Breast epithelium (tissue), 4 donors: ENCODE data around the gene CHERP. TPM values are rescaled to one million over a fixed set of nuclear protein-coding genes. Genes with fewer than 3 reads are reported as not detected.
"Not testable (repeated sequence)": the region's sequence is repeated elsewhere in the genome, so short reads cannot be mapped to it uniquely, and the experiment has no call there.

ENCODE experiments used
- DNase-seq, 2 donors: peaks; one replicate each; pipeline ENCODE4 v3.0.0-alpha.2; 2019; ENCODE audit warnings: low spot score in 2 of 2
- H3K27ac ChIP-seq, 2 donors: fragments of 200-600 bp; sonication (generic) in 1 of 2; one replicate each; pipeline ENCODE4 v1.5.1; 2016 to 2019; ENCODE audit warnings: mild to moderate bottlenecking in 1 of 2
- H3K27me3 ChIP-seq, 2 donors: fragments of 200-600 bp; sonication (generic) in 1 of 2; one replicate each; pipeline versions ENCODE4 v1.5.1 to v1.6.0; 2017 to 2019; ENCODE audit warnings: control low read depth in 1 of 2, mild to moderate bottlenecking in 1 of 2
- H3K36me3 ChIP-seq: fragments of 200-600 bp; one replicate; pipeline ENCODE4 v1.5.1; 2019
- H3K4me1 ChIP-seq, 2 donors: fragments of 200-600 bp; sonication (generic); one replicate each; pipeline ENCODE4 v1.5.1; 2016 to 2019; ENCODE audit warnings: control low read depth in 1 of 2
- H3K4me3 ChIP-seq, 3 donors: fragments of 200-600 bp; sonication (generic); 1 replicate in 2 of 3; 2 replicates in 1 of 3; pipeline ENCODE4 v1.5.1; 2016 to 2019; ENCODE audit warnings: mild to moderate bottlenecking in 3 of 3, moderate library complexity in 2 of 3
- H3K9me3 ChIP-seq, 2 donors: fragments of 200-600 bp; sonication (generic) in 1 of 2; one replicate each; pipeline ENCODE4 v1.5.1; 2016 to 2019; ENCODE audit warnings: control low read depth in 1 of 2
- POLR2A ChIP-seq: fragments of 450-650 bp; IDR thresholded peaks from one replicate; pipeline ENCODE4 v1.6.1; 2016; ENCODE audit warnings: antibody characterized with exemption, mild to moderate bottlenecking, moderate library complexity
- POLR2AphosphoS5 ChIP-seq, 3 donors: sonication (generic); formaldehyde crosslinking; IDR thresholded peaks; one replicate each; pipeline ENCODE4 v1.6.1; 2017; ENCODE audit warnings: antibody characterized with exemption in 3 of 3
- intact Hi-C: fragments of 100-400 bp; cut with DNase I; formaldehyde crosslinking; loops from one replicate; pipeline ENCODE4 v1.15.1; 2023; ENCODE audit warnings: low total_unique reads
- total RNA-seq, 3 donors: library from RNA; depleted of rRNA; stranded (reverse); fragments of >200 nt; gene quantifications; one replicate each; pipeline ENCODE4 v1.1.0, GENCODE V29; 2016
- TF ChIP-seq, protein P1 (sequence below), 3 donors: fragments of 450-650 bp; IDR thresholded peaks; one replicate each; pipeline ENCODE4 v1.5.1; 2016 to 2017; ENCODE audit warnings: antibody characterized with exemption in 3 of 3, mild to moderate bottlenecking in 3 of 3, moderate library complexity in 3 of 3

The CHERP gene
- total RNA-seq, 3 donors from 2014 or later: 6.7 to 9.2 (median 8.0) TPM

DNA sequence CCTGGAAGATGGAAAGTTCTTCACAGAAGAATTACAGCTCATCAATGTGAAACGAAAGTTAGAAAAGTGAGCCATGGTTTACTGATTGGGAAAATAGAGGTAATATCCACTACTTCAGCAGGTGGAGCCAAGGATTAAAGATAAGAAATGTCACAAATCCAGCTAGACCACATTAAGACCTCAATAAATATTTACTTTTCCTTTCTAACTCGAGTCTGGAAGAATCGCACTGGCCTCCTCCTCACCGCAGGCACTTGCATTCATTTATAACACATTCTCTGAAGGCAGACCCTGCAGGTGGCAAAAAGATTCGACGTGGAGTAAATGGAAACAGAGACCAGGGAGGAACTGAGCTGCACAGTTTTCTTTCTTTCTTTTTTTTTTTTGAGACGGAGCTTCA is 22.6 kb upstream of the CHERP start:
- DNase-seq: no peak
- no peak overlapping the region for H3K4me3 ChIP-seq
- no peaks in the 10 kb centered on the region for H3K4me1 ChIP-seq
- TF ChIP-seq POLR2A (no peak), POLR2AphosphoS5 (IDR thresholded peaks at IDR 0.05) (no peak)
- TF ChIP-seq, protein P1, sequence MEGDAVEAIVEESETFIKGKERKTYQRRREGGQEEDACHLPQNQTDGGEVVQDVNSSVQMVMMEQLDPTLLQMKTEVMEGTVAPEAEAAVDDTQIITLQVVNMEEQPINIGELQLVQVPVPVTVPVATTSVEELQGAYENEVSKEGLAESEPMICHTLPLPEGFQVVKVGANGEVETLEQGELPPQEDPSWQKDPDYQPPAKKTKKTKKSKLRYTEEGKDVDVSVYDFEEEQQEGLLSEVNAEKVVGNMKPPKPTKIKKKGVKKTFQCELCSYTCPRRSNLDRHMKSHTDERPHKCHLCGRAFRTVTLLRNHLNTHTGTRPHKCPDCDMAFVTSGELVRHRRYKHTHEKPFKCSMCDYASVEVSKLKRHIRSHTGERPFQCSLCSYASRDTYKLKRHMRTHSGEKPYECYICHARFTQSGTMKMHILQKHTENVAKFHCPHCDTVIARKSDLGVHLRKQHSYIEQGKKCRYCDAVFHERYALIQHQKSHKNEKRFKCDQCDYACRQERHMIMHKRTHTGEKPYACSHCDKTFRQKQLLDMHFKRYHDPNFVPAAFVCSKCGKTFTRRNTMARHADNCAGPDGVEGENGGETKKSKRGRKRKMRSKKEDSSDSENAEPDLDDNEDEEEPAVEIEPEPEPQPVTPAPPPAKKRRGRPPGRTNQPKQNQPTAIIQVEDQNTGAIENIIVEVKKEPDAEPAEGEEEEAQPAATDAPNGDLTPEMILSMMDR (IDR thresholded peaks at IDR 0.05): no peak
- intact Hi-C loops: no loop called here
- H3K36me3 ChIP-seq: no peaks in the 10 kb centered on the region
- no peaks in the 10 kb centered on the region for H3K9me3 ChIP-seq
- no peak overlapping the region for H3K27ac ChIP-seq
- no peaks in the 10 kb centered on the region for H3K27me3 ChIP-seq

DNA sequence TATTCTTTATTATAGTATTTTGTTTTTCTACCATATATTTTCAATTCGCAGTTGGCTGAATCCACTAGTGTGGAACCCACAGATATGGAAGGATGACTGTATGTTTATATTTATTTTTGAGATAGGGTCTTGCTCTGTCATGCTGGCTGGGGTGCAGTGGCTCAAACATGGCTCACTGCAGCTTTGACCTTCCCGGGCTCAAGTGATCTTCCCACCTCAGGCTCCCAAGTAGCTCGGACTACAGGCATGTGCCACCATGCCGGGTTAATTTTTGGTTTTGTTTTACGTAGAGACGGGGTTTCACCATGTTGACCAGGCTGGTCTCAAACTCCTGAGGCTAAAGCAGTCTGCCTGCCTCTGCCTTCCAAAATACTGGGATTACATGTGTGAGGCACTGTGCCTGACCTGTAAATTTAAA is 20.4 kb upstream of the CHERP start:
- Histone ChIP-seq H3K27ac (no peak overlapping the region), H3K9me3 (no peaks in the 10 kb centered on the region), H3K36me3 (no peaks in the 10 kb centered on the region), H3K4me1 (no peaks in the 10 kb centered on the region), H3K4me3 (no peak overlapping the region), H3K27me3 (no peaks in the 10 kb centered on the region)
- DNase-seq: no peak
- no peak for TF ChIP-seq POLR2AphosphoS5 (IDR thresholded peaks at IDR 0.05)
- TF ChIP-seq, protein P1 (IDR thresholded peaks at IDR 0.05): no peak
- no peak for TF ChIP-seq POLR2A
- intact Hi-C loops: no loop called here

DNA sequence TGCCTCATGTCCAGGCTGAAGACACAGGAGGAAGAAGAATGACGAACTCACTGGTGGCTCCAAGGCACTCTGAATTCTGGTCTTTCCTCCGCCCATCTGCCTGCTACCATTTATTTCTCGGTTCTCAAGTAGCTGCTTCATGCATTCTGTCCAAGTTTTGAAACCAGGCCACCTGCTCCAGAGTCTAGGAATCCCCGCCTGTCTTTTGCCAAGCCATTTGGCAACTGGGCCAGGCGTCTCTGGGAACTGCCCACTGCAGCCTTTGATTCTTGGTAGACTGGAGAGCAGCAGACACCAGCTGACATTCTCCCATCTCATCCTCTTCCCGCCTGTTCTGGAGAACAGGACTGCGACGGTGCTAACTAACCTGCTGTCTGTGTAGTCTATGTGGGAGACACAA is 19.1 kb upstream of the CHERP start:
- DNase-seq: no peak
- no peaks in the 10 kb centered on the region for H3K36me3 ChIP-seq
- no peak overlapping the region for H3K27ac ChIP-seq
- no peak overlapping the region for H3K4me3 ChIP-seq
- no peak for TF ChIP-seq POLR2AphosphoS5 (IDR thresholded peaks at IDR 0.05)
- TF ChIP-seq, protein P1 (IDR thresholded peaks at IDR 0.05): no peak
- no peak for TF ChIP-seq POLR2A
- H3K27me3 ChIP-seq: no peaks in the 10 kb centered on the region
- no peaks in the 10 kb centered on the region for H3K9me3 ChIP-seq
- H3K4me1 ChIP-seq: no peaks in the 10 kb centered on the region
- intact Hi-C loops: loop anchor here (1.0 kb wide), 1 partner anchor 11 kb away; no protein-coding TSS in a partner anchor

DNA sequence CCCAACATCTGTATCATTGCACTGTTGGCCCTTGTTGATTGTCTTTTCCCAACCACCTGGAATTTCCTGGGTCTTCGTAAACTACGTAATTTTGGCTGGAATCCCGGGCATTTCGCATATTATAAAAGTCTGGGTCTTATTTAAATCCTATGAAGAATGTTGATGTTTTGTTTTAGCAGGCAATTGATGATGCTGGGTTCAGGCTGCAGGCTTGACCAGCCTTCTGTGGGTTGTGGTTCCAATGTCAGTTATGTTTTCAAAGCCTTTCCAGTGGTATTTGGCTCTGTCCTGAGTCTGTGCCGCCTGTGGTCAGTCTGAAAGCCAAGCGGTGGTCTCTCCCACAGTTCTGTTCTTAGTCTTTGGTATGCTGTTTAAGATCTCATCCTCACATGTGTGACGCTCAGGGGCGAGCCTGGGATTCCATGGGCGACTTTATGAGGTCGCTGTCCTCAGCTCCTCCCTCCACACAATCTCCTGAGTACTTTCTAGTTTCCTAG is 17.6 kb upstream of the CHERP start:
- Histone ChIP-seq H3K4me3 (no peak overlapping the region), H3K27ac (no peak overlapping the region), H3K9me3 (no peaks in the 10 kb centered on the region), H3K27me3 (no peaks in the 10 kb centered on the region), H3K4me1 (no peaks in the 10 kb centered on the region), H3K36me3 (no peaks in the 10 kb centered on the region)
- TF ChIP-seq POLR2AphosphoS5 (IDR thresholded peaks at IDR 0.05): no peak
- TF ChIP-seq POLR2A: no peak
- TF ChIP-seq, protein P1 (IDR thresholded peaks at IDR 0.05): no peak
- intact Hi-C loops: no loop called here
- no peak for DNase-seq

DNA sequence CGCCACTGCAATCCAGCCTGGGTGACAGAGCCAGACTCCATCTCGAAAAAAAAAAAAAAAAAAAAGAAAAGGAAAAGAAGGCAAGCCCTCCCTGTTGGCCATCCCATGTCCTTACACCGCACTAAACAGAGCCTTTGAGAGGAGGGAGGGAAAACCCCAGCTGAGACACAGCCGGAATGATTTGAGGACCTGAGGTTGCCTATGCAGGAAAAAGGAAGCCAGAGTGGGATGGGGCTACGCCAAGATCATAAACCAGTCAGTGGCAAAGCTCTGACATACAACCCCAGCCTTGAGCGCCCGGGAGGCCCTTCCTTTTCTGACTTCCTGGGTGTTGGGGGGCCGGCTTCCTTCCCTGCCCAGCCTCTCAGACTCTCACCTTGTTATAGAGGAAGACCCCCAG is 12.5 kb upstream of the CHERP start:
- no peaks in the 10 kb centered on the region for H3K27me3 ChIP-seq
- no peak overlapping the region for H3K27ac ChIP-seq
- DNase-seq: no peak
- no peaks in the 10 kb centered on the region for H3K9me3 ChIP-seq
- H3K4me3 ChIP-seq: no peak overlapping the region
- no peaks in the 10 kb centered on the region for H3K36me3 ChIP-seq
- TF ChIP-seq POLR2A (no peak), POLR2AphosphoS5 (IDR thresholded peaks at IDR 0.05) (no peak)
- TF ChIP-seq, protein P1 (IDR thresholded peaks at IDR 0.05): no peak
- no peaks in the 10 kb centered on the region for H3K4me1 ChIP-seq
- intact Hi-C loops: no loop called here

DNA sequence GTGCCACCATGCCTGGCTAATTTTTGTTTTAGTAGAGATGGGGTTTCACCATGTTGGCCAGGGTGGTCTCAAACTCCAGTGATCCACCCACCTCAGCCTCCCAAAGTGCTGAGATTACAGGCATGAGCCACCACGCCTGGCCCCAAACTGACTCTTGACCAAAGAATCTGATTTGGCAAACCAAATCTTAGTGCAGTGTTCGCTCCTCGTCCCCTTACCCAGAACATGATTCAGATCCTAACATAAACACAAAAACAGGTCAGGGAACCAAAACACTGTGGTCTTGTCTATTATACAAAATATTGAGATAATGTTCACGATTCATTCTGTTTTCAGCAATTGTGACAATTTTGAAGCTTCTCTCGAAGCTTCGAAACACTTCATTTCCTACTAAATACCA is 9.7 kb upstream of the CHERP start:
- H3K27ac ChIP-seq, intact Hi-C loops, H3K4me3 ChIP-seq, H3K4me1 ChIP-seq, H3K27me3 ChIP-seq, H3K36me3 ChIP-seq, H3K9me3 ChIP-seq, DNase-seq: not testable (repeated sequence)
